ENCODE data around the gene PARVA.

- TF ChIP-seq CTCF (IDR thresholded peaks at IDR 0.05) (no peak), POLR2A (IDR thresholded peaks at IDR 0.05) (no peak), POLR2AphosphoS5 (IDR thresholded peaks at IDR 0.05) (no peak), EP300 (IDR thresholded peaks at IDR 0.05) (no peak)
Observed at GRCh38 chr11:12528487-12528886, 151.1 kb downstream of the PARVA start.

Data from sigmoid colon (tissue), 4 donors.